NB4 (cell line): ENCODE data around the gene RNF2.
"Not testable (repeated sequence)": the region's sequence is repeated elsewhere in the genome, so short reads cannot be mapped to it uniquely, and the experiment has no call there.

Source experiments
- MYC ChIP-seq: IDR thresholded peaks from 2 replicates; pipeline ENCODE4 v1.6.1; 2011; ENCODE audit warnings: low read depth, low read length
- POLR2A ChIP-seq: IDR thresholded peaks from 2 replicates; pipeline ENCODE4 v1.6.1; 2011; ENCODE audit warnings: mild to moderate bottlenecking; ENCODE audit not compliant: insufficient read length; ENCODE audit errors: extremely low read depth
- TF ChIP-seq, protein P1 (sequence below): IDR thresholded peaks from one replicate; pipeline ENCODE4 v1.5.1; 2012; ENCODE audit warnings: low read depth, low read length

- TF ChIP-seq, protein P1, sequence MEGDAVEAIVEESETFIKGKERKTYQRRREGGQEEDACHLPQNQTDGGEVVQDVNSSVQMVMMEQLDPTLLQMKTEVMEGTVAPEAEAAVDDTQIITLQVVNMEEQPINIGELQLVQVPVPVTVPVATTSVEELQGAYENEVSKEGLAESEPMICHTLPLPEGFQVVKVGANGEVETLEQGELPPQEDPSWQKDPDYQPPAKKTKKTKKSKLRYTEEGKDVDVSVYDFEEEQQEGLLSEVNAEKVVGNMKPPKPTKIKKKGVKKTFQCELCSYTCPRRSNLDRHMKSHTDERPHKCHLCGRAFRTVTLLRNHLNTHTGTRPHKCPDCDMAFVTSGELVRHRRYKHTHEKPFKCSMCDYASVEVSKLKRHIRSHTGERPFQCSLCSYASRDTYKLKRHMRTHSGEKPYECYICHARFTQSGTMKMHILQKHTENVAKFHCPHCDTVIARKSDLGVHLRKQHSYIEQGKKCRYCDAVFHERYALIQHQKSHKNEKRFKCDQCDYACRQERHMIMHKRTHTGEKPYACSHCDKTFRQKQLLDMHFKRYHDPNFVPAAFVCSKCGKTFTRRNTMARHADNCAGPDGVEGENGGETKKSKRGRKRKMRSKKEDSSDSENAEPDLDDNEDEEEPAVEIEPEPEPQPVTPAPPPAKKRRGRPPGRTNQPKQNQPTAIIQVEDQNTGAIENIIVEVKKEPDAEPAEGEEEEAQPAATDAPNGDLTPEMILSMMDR, result not testable (repeated sequence)
- not testable (repeated sequence) for TF ChIP-seq MYC, POLR2A
These were observed 44.0 kb upstream of the RNF2 start for GRCh38 chr1:185001312-185001880.
